Skeletal muscle satellite cell (primary cell): ENCODE results near the gene TPM1.

ENCODE experiments used
- H3K27me3 ChIP-seq: 2 replicates; pipeline ENCODE4 v1.7.0; 2013; ENCODE audit warnings: low read length; ENCODE audit not compliant: control insufficient read depth, insufficient read depth
- H3K36me3 ChIP-seq: 2 replicates; pipeline ENCODE4 v1.7.0; 2013; ENCODE audit warnings: mild to moderate bottlenecking, control low read depth, low read length; ENCODE audit not compliant: insufficient read depth
- H3K4me1 ChIP-seq: 2 replicates; pipeline ENCODE4 v1.7.0; 2013; ENCODE audit warnings: low read length; ENCODE audit not compliant: control insufficient read depth, insufficient read depth
- H3K4me2 ChIP-seq: 2 replicates; pipeline ENCODE4 v1.7.0; 2013; ENCODE audit warnings: mild to moderate bottlenecking, low read length
- H3K4me3 ChIP-seq: 2 replicates; pipeline ENCODE4 v1.7.0; 2013; ENCODE audit warnings: low read length
- H3K9ac ChIP-seq: 2 replicates; pipeline ENCODE4 v1.7.0; 2013; ENCODE audit warnings: mild to moderate bottlenecking, low read depth, low read length, moderate library complexity
- H3K9me3 ChIP-seq: replicated peaks from 2 replicates; pipeline ENCODE4 v1.7.0; 2013; ENCODE audit warnings: mild to moderate bottlenecking, control low read depth, low read length

Gene TPM1

DNA sequence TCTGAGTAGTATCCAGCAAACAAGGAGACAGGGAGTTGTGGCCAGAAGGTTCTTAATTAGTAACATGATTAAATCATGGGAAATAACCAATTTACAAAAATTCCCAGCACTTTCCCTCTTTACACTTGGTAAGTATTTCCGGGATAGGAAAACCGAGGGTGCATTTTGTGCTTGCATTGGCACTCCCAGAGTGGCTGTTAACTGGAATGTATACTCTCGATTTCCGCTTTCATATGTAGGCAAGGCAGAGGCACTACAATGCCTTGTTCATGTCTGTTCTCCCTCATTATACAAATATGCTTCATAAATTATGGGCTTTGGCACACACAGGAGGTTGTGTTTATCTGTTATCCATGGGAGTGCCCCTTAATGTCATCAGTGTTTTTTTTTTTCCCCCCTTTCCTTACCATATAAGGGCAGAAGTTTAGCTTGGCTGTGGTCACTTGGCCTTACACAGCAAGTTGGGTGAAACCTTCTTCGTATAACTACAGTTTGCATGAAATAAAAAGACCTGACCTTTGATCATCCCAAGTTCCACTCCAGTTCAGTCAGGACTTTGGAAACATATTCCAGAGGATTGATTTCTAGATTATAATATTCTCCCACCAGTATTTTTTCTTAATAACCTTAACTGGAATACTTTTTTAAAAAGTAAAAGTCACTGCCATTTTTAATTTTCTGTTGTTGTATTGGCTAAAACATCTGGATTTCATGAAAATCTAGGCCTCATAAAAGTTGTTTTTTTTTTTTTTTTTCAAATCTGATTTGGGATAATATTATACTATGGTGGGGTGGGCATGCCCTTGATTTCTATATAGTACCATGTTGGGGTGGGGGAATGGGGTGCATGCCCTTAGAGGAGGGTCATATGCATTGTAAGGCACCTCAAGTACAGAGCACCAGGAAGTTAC, 8.9 kb downstream of the TPM1 start:
- Histone ChIP-seq H3K9ac (no peak overlapping the region), H3K4me3 (no peak overlapping the region), H3K4me2 (peak overlapping the region; percentile 95), H3K9me3 (no peaks in the 10 kb centered on the region), H3K36me3 (peaks cover 60% of the 10 kb centered on the region), H3K27me3 (no peaks in the 10 kb centered on the region), H3K4me1 (peaks cover 85% of the 10 kb centered on the region)

DNA sequence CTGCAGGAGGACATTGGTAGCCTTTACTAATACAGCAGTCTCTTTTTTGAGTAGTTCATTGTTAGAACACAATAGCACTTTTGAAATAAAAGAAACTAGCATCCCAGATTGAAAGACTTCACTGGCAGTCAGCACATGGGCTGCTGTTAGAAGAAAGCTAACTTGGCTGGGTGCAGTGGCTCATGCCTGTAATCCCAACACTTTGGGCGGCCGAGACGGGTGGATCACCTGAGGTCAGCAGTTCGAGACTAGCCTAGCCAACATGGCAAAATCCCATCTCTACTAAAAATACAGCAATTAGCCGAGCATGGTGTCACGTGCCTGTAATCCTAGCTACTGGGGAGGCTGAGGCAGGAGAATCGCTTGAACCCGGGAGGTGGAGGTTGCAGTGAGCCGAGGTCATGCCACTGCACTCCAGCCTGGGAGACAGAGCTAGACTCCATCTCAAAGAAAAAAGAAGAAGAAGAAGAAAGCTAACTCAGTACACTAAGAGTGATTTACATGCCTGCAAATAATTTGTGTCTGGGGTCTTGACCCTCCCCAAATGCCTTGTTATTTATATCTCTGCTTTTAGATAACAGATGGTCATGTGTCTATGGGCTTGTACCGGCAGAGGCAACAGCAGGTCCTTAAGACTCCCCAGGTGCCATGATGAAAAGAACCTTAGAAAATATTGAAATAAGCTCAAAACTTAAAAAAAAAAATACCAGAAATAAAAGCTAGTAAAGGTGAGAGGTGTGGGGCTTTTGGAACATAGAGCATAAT, 9.7 kb downstream of the TPM1 start:
- Histone ChIP-seq H3K4me1 (peaks cover 76% of the 10 kb centered on the region), H3K36me3 (peaks cover 60% of the 10 kb centered on the region), H3K9me3 (no peaks in the 10 kb centered on the region), H3K9ac (peak overlapping the region; percentile 40), H3K4me3 (no peak overlapping the region), H3K27me3 (no peaks in the 10 kb centered on the region), H3K4me2 (peak overlapping the region; percentile 42)

DNA sequence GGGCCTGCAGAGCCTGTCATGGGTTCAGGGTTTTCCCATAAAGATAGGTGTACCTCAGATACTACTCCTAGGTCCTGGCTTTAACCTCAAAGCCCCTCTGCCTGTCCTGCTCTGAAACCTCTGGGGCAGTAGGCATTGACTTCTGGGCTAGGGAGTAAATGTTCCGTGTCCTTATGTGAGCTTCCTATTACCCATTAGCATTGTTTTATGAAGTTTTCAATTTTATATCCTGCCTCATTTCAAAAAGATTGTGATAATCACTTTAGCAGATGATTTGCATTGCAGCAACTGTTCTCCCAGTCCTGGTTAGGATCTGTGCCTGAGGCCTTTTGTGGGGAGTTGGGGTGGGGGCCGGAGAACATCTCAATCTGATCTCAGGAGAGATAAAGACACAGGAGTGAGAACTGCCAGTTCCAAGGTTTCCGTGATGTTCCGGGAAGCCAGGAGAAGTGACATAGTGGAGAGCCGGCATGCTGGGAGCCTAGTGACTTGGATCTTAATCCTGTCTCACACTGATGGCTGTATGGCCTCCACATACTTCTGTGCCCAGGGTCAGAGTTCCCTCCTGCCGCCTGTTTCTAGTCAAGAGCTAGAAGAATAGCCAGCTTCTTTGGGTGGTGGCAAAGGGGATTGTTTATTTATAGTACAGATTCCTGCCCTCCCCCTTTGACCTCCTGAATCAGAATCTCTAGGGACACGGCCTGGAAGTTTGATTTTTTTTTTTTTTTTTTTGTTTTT, 10.6 kb downstream of the TPM1 start:
- H3K36me3 ChIP-seq, result peaks cover 64% of the 10 kb centered on the region
- H3K4me1 ChIP-seq, result peaks cover 71% of the 10 kb centered on the region
- H3K9me3 ChIP-seq, result no peaks in the 10 kb centered on the region
- peak overlapping the region; percentile 42 for H3K4me2 ChIP-seq
- H3K4me3 ChIP-seq, result no peak overlapping the region
- no peaks in the 10 kb centered on the region for H3K27me3 ChIP-seq
- peak overlapping the region; percentile 40 for H3K9ac ChIP-seq

DNA sequence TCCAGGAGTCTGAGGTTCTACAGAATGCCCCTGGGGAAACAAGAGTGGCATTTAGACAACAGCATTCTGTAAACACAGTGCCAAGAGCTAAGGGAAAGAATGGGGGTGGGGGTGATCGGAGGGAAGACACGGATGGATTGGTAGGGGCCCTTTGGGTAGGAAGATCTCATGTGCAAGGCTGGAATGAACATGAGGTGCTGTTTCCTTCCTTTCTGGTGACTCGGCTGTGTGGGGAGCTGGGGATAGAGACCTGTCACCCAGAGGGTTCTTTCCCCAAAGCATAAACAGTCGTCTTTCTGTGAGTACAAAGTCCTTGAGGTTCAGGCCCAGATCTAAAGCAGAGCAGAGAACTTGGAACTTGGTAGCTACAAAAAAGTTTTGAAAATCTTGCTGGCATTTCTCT, 11.7 kb downstream of the TPM1 start:
- H3K4me1 ChIP-seq, result peaks cover 64% of the 10 kb centered on the region

DNA sequence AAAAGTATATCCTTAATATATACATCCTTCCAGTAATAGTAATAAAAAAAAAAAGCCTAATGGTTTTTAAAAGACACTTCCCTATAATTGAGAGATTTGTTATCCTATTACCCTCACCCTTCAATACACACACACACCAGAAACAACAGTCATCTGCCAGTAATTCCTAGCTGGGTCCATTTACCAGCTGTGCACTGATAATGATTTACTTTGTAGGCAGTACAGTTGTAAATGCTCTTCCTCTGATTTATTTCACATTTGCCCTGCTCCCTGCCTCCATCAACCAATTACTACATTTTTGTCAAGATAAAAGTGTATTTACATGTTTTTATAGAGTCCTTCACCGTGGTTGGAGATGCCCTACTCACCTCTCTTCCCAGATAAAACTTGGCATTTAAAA, 12.4 kb downstream of the TPM1 start:
- Histone ChIP-seq H3K27me3 (no peaks in the 10 kb centered on the region), H3K36me3 (peaks cover 76% of the 10 kb centered on the region), H3K9me3 (no peaks in the 10 kb centered on the region), H3K4me1 (peaks cover 57% of the 10 kb centered on the region), H3K4me3 (no peak overlapping the region), H3K4me2 (peak overlapping the region; percentile 9), H3K9ac (no peak overlapping the region)

More for the DNA sequence above, 11.7 kb downstream of the TPM1 start:
- H3K9me3 ChIP-seq, result no peaks in the 10 kb centered on the region
- H3K4me3 ChIP-seq, result peak overlapping the region; percentile 19
- H3K36me3 ChIP-seq, result peaks cover 74% of the 10 kb centered on the region
- peak overlapping the region; percentile 48 for H3K9ac ChIP-seq
- peak overlapping the region; percentile 33 for H3K4me2 ChIP-seq
- H3K27me3 ChIP-seq, result no peaks in the 10 kb centered on the region

DNA sequence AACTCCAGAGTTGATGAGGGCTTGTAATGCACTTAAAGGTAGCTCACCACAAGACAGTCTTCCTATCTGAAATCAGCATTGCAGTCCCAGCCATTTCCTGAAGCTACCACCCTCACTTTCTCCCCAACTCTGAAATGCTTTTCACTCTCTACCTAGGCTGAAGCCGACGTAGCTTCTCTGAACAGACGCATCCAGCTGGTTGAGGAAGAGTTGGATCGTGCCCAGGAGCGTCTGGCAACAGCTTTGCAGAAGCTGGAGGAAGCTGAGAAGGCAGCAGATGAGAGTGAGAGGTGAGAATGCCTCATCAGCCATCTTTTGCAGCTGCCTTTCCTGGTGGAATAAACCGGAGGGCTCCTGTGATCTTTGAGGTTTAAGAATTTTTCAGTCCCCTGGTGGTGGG, 14.3 kb downstream of the TPM1 start:
- Histone ChIP-seq H3K9me3 (no peaks in the 10 kb centered on the region), H3K36me3 (peaks cover 82% of the 10 kb centered on the region), H3K4me1 (peaks cover 39% of the 10 kb centered on the region), H3K9ac (no peak overlapping the region), H3K4me3 (no peak overlapping the region), H3K4me2 (no peak overlapping the region), H3K27me3 (no peaks in the 10 kb centered on the region)

DNA sequence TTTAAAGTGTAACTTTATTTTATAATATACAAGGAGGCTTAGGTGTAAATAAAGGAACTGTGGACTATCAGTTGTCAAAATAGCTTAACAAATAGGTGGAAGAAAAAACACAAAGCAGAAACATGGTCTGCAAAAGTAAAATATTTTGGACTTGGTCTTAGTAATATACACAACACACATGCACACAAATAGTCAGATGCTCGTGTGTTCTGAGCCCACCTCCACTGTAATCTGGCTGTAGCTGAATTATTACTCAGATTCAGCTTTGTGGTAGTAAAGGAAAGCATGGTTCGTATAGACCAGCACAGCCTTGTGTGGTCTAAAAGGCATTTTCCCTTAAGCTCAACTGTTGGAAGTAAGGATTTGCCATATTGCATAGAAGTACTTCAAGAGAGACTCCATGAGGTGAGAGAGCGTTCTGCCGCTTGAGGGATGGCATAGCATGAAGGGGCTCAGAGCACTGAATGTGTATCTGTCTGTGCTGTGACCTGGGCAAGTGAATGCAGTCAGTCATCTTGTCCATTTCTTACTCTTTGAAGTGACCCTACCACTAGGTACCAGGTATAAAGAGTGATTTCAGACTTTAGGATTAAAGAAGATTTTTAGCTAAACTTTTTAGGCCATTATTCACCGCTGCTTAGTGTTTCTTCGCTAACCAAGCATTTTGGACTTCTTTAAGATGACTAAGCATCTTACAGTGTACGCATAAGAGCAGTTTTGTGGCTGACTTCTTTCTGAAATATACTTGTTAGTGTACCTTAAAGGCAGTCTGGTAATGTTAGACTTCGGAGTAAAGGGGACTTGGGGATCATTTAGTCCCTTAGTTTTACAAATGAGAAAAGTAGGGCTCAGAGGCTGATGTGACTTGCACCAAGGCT, 15.2 kb downstream of the TPM1 start:
- H3K36me3 ChIP-seq, result peaks cover 87% of the 10 kb centered on the region
- H3K27me3 ChIP-seq, result no peaks in the 10 kb centered on the region
- no peaks in the 10 kb centered on the region for H3K9me3 ChIP-seq
- peaks cover 30% of the 10 kb centered on the region for H3K4me1 ChIP-seq
- H3K4me3 ChIP-seq, result no peak overlapping the region
- H3K4me2 ChIP-seq, result no peak overlapping the region
- no peak overlapping the region for H3K9ac ChIP-seq

DNA sequence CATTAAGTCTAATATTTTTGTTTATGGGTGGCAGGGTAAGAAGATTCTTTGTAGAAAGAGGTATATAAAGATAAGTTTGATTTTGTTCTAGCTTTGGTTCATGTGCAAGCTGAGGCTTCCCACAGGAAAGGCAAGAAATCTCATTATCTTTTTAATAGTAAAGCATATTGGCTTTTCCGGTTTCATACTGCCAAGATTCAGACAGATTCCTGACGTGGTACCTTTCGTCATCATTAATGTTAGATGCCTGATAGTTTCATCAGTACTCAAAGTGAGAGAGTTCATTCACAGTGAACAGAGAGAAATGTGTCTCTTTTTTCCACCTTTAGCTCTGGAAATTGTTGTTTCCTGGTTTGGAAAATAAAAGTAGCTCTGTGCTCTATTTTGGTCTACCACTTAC, 16.5 kb downstream of the TPM1 start:
- Histone ChIP-seq H3K27me3 (no peaks in the 10 kb centered on the region), H3K4me2 (no peak overlapping the region), H3K4me3 (no peak overlapping the region), H3K9me3 (no peaks in the 10 kb centered on the region), H3K4me1 (peaks cover 18% of the 10 kb centered on the region), H3K36me3 (peaks cover 93% of the 10 kb centered on the region), H3K9ac (no peak overlapping the region)

DNA sequence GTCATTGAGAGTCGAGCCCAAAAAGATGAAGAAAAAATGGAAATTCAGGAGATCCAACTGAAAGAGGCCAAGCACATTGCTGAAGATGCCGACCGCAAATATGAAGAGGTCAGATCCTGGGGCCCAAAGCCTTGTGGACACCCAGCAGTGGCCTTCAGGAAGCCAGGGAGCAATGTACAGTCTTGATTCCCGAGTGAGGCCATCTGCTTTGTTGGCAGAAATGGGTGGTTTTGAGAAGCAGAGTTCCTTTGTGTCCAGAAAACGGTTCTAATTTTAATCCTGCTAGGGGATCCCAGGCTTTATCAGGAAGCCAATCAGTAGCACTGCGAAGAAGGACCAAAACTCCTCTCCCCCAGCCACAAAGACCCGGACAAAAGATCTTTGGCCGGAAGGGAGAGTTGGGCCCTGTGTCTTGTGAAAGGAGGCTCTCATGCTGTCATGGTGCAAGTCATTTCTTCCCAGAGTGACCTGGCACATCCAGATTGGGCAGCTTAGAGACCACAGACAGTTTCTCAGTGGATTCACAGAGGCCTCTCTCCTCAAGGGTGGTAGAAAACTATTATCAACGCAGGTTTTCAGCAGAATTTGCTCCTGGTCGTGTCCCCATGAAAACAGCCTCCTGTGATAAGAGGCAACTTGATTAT, 17.1 kb downstream of the TPM1 start:
- Histone ChIP-seq H3K27me3 (no peaks in the 10 kb centered on the region), H3K9me3 (no peaks in the 10 kb centered on the region), H3K9ac (no peak overlapping the region), H3K4me3 (no peak overlapping the region), H3K36me3 (peaks cover 93% of the 10 kb centered on the region), H3K4me1 (peaks cover 12% of the 10 kb centered on the region), H3K4me2 (no peak overlapping the region)

DNA sequence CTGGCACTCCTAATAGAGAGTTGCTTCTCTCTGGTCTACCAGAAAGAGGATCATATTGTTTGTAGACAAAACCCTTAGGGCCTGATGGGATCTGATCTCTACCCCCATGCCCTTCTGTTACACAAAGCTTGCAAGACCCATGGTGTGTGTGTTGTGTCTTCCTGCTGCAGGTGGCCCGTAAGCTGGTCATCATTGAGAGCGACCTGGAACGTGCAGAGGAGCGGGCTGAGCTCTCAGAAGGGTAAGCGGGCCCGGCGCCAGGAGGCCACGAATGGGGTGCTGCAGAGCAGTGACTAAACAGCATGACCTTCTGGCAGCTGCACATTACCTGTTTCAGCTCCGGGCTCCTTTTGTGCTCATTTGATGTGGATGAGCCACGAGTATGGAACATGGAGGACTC, 18.2 kb downstream of the TPM1 start:
- H3K4me2 ChIP-seq, result no peak overlapping the region
- H3K4me1 ChIP-seq, result peaks cover 3% of the 10 kb centered on the region

More for the DNA sequence above, 18.2 kb downstream of the TPM1 start:
- Histone ChIP-seq H3K36me3 (peaks cover 94% of the 10 kb centered on the region), H3K9me3 (no peaks in the 10 kb centered on the region), H3K9ac (no peak overlapping the region), H3K4me3 (no peak overlapping the region), H3K27me3 (no peaks in the 10 kb centered on the region)
